ENCODE results near the gene L1CAM.

The L1CAM gene

GRCh38 chrX:153830640-153831428, 55.1 kb downstream of the L1CAM start:
- TF ChIP-seq SUZ12 (IDR thresholded peaks at IDR 0.05; ENCODE audit: extremely low read depth, insufficient read depth, insufficient read length) (no peak), YY1 (IDR thresholded peaks at IDR 0.05; ENCODE audit: insufficient read depth, insufficient read length) (no peak), ZNF274 (IDR thresholded peaks at IDR 0.05; ENCODE audit: low read depth, low read length) (no peak)
- no peaks in the 10 kb centered on the region for H3K36me3 ChIP-seq (ENCODE audit: insufficient read depth, insufficient read length, low read length)
- H3K4me1 ChIP-seq (ENCODE audit: insufficient read depth, insufficient read length), result no peaks in the 10 kb centered on the region
- peak overlapping the region; percentile 11 for H3K4me3 ChIP-seq (ENCODE audit: insufficient read length, low read depth)
- H3K27me3 ChIP-seq (ENCODE audit: insufficient read depth, insufficient read length), result peaks cover 10% of the 10 kb centered on the region
- H3K9ac ChIP-seq (ENCODE audit: insufficient read length, low read depth), result peak overlapping the region; percentile 42
- no peaks in the 10 kb centered on the region for H3K9me3 ChIP-seq (ENCODE audit: insufficient read depth, low read length)
- no peak for DNase-seq (ENCODE audit: low read depth, low spot score)

DNA sequence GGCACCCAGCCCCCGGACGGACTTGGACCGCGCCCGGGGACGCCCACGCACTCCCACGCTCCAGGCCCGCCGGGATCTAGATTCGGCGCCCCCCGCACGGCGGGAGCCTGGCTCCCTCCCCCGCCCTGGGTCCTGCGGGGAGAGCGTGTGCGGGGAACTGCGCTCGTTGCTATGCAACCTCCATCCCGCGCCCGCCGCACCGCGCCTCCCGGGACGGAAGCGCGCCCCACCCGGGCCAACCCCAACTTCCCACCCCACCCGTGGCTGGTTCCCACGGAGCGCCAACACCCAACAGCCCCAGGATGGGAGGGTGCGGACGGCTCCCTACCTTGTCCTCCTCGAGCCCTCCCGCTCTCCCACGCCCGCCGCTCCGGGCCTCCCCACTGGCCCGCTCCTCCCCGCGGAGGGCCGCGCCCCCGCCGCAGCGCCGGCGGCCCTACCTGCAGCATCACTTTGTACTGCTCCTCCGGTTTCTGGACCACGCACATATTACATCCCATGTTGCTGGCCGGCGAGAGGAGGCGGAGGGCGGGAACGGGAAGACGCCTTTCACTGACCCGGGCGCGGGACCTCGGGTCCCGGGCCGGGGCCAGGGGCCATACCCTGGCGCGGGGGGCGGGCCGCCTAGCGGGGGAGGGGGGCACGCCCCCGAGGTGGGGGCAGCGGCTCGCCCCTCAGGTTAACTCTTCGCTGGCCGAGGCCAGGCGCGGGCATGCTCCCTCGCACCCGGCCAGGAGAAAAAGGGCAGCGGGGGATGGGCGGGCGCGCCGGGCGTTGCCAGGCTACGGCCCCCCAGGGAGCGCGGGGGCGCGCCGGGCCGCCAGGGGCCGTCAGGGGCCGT, 56.0 kb downstream of the L1CAM start, which contains the start of gene PDZD4:
PDZD4 (minus strand) TSS at position 746 of the 841 bp plus-strand sequence; CDS start at position 500, 246 bp downstream.
- no peak for TF ChIP-seq SUZ12 (IDR thresholded peaks at IDR 0.05; ENCODE audit: extremely low read depth, insufficient read depth, insufficient read length)
- TF ChIP-seq ZNF274 (IDR thresholded peaks at IDR 0.05; ENCODE audit: low read depth, low read length), result no peak
- TF ChIP-seq YY1 (IDR thresholded peaks at IDR 0.05; ENCODE audit: insufficient read depth, insufficient read length), result no peak
- Histone ChIP-seq H3K36me3 (ENCODE audit: insufficient read depth, insufficient read length, low read length) (no peaks in the 10 kb centered on the region), H3K27me3 (ENCODE audit: insufficient read depth, insufficient read length) (peaks cover 10% of the 10 kb centered on the region), H3K4me1 (ENCODE audit: insufficient read depth, insufficient read length) (no peaks in the 10 kb centered on the region), H3K4me3 (ENCODE audit: insufficient read length, low read depth) (peak within 1 kb of the TSS; percentile 45), H3K9me3 (ENCODE audit: insufficient read depth, low read length) (no peaks in the 10 kb centered on the region), H3K9ac (ENCODE audit: insufficient read length, low read depth) (peak within 1 kb of the TSS; percentile 50)
- DNase-seq (ENCODE audit: low read depth, low spot score), result no peak

GRCh38 chrX:153829549-153829798, 56.5 kb downstream of the L1CAM start:
- peak overlapping the region; percentile 50 for H3K9ac ChIP-seq (ENCODE audit: insufficient read length, low read depth)
- H3K9me3 ChIP-seq (ENCODE audit: insufficient read depth, low read length), result no peaks in the 10 kb centered on the region
- peak overlapping the region; percentile 45 for H3K4me3 ChIP-seq (ENCODE audit: insufficient read length, low read depth)
- TF ChIP-seq SUZ12 (IDR thresholded peaks at IDR 0.05; ENCODE audit: extremely low read depth, insufficient read depth, insufficient read length) (no peak), YY1 (IDR thresholded peaks at IDR 0.05; ENCODE audit: insufficient read depth, insufficient read length) (no peak), ZNF274 (IDR thresholded peaks at IDR 0.05; ENCODE audit: low read depth, low read length) (no peak)
- no peaks in the 10 kb centered on the region for H3K4me1 ChIP-seq (ENCODE audit: insufficient read depth, insufficient read length)
- H3K36me3 ChIP-seq (ENCODE audit: insufficient read depth, insufficient read length, low read length), result no peaks in the 10 kb centered on the region
- H3K27me3 ChIP-seq (ENCODE audit: insufficient read depth, insufficient read length), result peaks cover 10% of the 10 kb centered on the region
- DNase-seq (ENCODE audit: low read depth, low spot score), result no peak

DNA sequence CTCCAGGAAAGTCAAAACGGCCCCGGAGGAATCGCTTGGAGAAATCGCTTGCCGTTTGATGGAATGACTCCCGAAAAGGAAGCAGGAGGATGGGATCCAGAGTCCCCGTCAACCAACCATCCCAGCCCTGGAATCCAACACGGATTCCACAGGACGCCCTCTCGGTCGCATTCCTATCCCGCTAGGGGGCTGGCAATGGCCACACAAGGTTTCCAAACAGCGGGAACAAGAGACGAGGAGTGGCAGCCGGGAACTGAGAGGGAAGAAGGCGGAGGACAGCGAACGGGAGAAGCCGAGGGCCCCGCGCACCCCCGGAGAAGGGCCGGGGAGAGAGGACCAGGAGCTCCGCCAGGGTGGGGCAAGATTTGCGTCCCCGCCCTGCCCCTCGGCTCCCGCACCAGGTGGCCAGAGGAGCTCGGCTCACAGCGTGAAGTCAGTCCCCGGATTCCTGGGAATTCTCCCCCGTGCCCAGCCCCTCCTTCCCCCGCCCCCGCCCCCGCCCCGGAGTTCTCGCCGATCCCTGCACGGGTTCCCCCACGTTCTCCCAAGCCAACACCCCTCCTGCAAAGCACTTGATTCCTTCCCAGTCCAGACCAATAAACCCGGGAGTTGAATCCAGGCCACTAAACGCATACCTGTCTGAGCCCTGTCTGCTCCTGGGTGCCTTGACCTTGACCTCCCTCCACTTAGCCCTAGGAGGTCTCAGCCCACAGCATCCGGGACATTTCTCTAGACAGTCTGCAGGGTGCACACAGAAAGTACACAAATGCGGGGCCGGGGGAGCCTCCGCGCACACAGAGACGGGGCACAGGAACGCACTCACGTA, 57.0 kb downstream of the L1CAM start:
- H3K4me3 ChIP-seq (ENCODE audit: insufficient read length, low read depth), result peak overlapping the region; percentile 45
- H3K9ac ChIP-seq (ENCODE audit: insufficient read length, low read depth), result peak overlapping the region; percentile 64

DNA sequence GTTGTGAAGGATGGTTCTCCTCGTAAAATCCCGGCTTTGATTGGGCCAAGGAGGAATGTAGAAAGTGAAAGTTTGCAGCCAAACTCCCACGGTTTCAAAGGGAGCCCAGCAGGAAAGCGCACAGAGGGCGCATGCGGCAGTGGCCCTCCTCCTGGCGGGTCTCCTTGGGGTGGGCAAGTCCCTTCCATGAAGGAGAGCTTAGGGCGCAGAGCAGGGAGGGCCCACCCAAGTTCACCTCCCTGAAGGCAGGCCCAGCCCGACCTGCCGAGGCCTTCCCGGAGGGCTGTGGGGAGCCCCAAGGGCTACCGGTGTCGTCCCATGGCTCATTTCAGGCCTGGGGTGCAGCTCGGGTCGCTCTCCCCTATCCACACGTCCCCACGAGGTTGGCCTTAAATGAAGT, 57.7 kb downstream of the L1CAM start:
- TF ChIP-seq YY1 (IDR thresholded peaks at IDR 0.05; ENCODE audit: insufficient read depth, insufficient read length) (no peak), SUZ12 (IDR thresholded peaks at IDR 0.05; ENCODE audit: extremely low read depth, insufficient read depth, insufficient read length) (no peak), ZNF274 (IDR thresholded peaks at IDR 0.05; ENCODE audit: low read depth, low read length) (no peak)
- H3K9ac ChIP-seq (ENCODE audit: insufficient read length, low read depth), result peak overlapping the region; percentile 64
- H3K4me3 ChIP-seq (ENCODE audit: insufficient read length, low read depth), result peak overlapping the region; percentile 30
- H3K4me1 ChIP-seq (ENCODE audit: insufficient read depth, insufficient read length), result peaks cover 2% of the 10 kb centered on the region
- H3K9me3 ChIP-seq (ENCODE audit: insufficient read depth, low read length), result no peaks in the 10 kb centered on the region
- no peaks in the 10 kb centered on the region for H3K36me3 ChIP-seq (ENCODE audit: insufficient read depth, insufficient read length, low read length)
- H3K27me3 ChIP-seq (ENCODE audit: insufficient read depth, insufficient read length), result peaks cover 10% of the 10 kb centered on the region
- no peak for DNase-seq (ENCODE audit: low read depth, low spot score)

More for the DNA sequence above, 57.0 kb downstream of the L1CAM start:
- no peak for TF ChIP-seq ZNF274 (IDR thresholded peaks at IDR 0.05; ENCODE audit: low read depth, low read length)
- DNase-seq (ENCODE audit: low read depth, low spot score), result no peak
- Histone ChIP-seq H3K27me3 (ENCODE audit: insufficient read depth, insufficient read length) (peaks cover 10% of the 10 kb centered on the region), H3K36me3 (ENCODE audit: insufficient read depth, insufficient read length, low read length) (no peaks in the 10 kb centered on the region), H3K4me1 (ENCODE audit: insufficient read depth, insufficient read length) (no peaks in the 10 kb centered on the region), H3K9me3 (ENCODE audit: insufficient read depth, low read length) (no peaks in the 10 kb centered on the region)

DNA sequence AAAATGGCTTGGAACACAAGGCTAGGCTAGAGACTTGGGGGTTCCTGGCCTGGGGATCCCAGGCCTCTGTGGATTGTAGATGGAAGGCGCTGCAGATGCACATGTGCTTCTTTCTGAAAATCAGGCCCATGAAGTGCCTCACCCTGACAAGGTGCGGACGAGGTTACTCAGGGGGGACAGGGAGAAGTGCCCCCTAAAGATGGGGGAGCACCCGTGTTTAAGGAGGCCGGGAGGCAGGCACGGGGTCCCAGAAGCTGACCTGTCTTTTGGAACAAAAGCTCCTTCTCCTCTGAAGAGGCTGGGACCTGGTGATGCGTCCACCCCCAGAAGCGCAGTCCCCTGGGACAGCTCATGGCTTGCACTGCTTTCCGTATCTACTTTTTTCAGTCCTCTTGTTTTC, 58.1 kb downstream of the L1CAM start:
- H3K4me3 ChIP-seq (ENCODE audit: insufficient read length, low read depth), result peak overlapping the region; percentile 8
- TF ChIP-seq SUZ12 (IDR thresholded peaks at IDR 0.05; ENCODE audit: extremely low read depth, insufficient read depth, insufficient read length) (no peak), ZNF274 (IDR thresholded peaks at IDR 0.05; ENCODE audit: low read depth, low read length) (no peak)
- H3K27me3 ChIP-seq (ENCODE audit: insufficient read depth, insufficient read length), result peaks cover 10% of the 10 kb centered on the region
- H3K36me3 ChIP-seq (ENCODE audit: insufficient read depth, insufficient read length, low read length), result no peaks in the 10 kb centered on the region
- no peak for DNase-seq (ENCODE audit: low read depth, low spot score)
- H3K9me3 ChIP-seq (ENCODE audit: insufficient read depth, low read length), result no peaks in the 10 kb centered on the region
- H3K9ac ChIP-seq (ENCODE audit: insufficient read length, low read depth), result peak overlapping the region; percentile 56
- H3K4me1 ChIP-seq (ENCODE audit: insufficient read depth, insufficient read length), result peaks cover 2% of the 10 kb centered on the region
